COR-L47 (cell line): Measurements from ENCODE around the gene MSANTD2.

Experiments
- DNase-seq: peaks from one replicate; lab custom pipeline; 2025; lab: John Stamatoyannopoulos, UW

MSANTD2 gene

GRCh38 chr11:124754309-124754708, 45.9 kb downstream of the MSANTD2 start:
- no peak for DNase-seq

GRCh38 chr11:124753624-124754023, 46.6 kb downstream of the MSANTD2 start:
- DNase-seq: no peak

- no peak for DNase-seq
Measured at GRCh38 chr11:124753205-124753604, 47.0 kb downstream of the MSANTD2 start.

GRCh38 chr11:124752471-124753102, 47.6 kb downstream of the MSANTD2 start:
- no peak for DNase-seq

- no peak for DNase-seq
Measured at GRCh38 chr11:124751741-124752470, 48.3 kb downstream of the MSANTD2 start, which contains the start of gene VSIG2. TSS of gene VSIG2 (minus strand) at chr11:124752255. CDS start at chr11:124752137, 118 bp downstream.

DNA sequence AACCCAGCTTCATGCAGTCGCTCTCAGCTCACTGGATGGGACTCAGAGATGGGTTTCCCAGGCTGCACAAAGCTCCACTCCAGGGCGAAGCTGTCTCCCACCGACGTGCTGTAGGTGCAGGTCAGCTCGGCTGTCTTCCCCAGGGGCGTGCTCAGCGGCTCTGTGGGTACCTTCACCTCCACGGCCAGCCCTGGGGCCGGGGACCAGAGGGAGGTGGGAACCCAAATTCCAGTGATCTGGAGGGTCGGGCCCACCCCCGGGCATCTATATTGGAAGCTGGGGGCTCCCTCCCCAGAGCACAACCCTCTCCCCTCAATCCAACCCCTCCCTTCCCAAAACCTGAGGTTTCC, 48.8 kb downstream of the MSANTD2 start:
- DNase-seq: no peak

DNA sequence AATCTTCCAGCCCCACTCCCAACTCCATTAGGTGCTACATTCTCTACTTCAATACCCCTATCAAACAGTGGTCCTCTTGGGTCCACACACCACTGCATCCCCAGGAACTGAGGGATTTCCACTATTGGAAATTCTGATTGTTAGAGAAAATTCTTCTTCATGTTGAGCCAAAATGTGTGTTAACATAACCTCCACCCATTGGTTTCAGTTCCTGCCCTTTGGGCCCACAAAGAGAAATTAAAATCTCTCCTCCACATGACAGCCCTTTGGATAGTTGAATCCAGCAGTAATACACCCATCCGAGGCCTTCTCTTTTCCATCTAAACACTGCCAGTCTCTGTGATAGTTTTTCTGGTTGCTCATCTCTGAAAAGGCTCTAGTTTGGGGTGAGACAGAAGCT, 50.3 kb downstream of the MSANTD2 start:
- no peak for DNase-seq

DNA sequence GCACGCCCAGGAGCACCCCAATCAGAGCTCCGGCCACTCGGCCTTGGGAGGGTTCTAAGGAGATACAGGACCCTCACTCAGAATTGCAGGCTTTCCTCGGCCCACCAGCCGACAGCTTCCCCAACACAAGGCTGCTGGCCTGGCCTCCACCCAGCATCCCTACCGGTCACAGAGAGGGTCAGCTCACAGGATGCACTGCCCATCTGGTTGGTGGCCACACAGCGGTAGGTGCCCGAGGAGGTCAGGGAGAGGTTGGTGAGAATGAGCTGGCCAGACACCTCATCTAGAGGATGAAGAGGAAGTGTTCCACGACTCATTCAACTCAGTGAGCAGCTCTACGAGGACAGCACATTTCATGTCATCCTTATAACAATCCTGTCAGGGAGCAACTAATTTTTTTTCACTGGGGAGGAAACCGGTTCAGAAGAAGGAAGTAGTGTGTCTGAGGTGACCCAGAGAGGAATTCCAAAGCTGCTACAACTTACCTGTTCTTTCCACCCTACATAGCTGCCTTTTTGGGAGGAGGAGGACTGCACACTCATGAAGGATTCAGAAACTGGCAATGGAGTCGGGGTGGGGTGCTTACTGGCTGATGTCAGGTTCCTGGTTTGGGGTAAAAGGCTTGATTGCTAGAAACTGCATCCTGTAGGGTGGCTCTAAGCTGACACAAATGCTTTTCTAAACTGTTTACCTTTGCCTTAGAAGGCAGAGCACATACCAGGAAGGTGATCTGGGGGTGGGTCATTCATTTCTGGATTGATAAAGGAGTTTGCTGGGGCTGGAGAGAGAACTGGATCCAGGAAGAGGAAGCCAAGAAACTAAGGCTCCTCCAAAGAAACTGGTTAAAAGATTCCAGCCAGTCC, 51.5 kb downstream of the MSANTD2 start:
- no peak for DNase-seq

DNA sequence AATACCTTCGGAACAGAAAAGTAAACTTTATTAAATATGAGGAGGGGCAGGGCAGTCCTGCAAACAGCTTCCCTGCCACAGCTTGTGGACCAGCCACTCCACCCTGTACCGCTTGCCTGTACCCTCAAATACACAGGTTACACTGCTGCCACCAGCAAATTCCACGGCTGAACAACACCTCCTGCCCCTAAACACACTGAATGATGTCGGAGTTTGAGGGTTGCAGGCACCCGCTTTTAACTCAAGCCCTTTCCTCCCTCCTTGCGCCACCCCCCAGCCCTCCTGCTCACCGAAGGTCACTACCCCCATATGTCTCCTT, 52.1 kb downstream of the MSANTD2 start:
- DNase-seq: no peak

- no peak for DNase-seq
Measured at GRCh38 chr11:124747406-124748099, 52.7 kb downstream of the MSANTD2 start.

DNA sequence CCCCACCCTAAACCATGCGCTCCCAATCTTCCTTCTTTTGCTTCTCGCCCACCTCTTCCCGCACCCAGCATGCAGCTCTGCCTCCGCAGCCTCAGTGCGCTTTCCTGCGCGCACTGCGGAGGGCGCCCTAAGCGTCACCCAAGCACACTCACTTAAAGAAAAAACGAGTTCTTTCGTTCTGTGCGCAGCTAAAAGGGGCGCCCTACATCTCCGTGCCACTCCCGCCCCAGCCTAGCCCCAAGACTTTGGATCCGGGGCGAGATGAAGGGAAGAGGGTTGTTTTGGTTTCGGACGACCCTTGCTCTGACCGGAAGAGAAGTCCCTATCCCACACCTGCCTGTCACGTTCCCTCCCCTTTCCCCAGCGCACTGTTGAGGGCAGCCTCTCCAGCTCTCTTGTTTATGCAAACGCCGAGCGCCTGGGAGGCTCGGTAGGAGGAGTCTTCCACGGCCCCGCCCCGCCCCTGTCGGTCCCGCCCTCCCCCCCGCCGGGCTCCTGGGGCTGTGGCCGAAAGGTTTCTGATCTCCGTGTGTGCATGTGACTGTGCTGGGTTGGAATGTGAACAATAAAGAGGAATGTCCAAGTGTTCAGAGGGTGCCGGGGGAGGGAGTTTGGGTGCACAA, 53.5 kb downstream of the MSANTD2 start:
- no peak for DNase-seq

- DNase-seq: no peak
Measured at GRCh38 chr11:124745835-124746620, 54.2 kb downstream of the MSANTD2 start.

DNA sequence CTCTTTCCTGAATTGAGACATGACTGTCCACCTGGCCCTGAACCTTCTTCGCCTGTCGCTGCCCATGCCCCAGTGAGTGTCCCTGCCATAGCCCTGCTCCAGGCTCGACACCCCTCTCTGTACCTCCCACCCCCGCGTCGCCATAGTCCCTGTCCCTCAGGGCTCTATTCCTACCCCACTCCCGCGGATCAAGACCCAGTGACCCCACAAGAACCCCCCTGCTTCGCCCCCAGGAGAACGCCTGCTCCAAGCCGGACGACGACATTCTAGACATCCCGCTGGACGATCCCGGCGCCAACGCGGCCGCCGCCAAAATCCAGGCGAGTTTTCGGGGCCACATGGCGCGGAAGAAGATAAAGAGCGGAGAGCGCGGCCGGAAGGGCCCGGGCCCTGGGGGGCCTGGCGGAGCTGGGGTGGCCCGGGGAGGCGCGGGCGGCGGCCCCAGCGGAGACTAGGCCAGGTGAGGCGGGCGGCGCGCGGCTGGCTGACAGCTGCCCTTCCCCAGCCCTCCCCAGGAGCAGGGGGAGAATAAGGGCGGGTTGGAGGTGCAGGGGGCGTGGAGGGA, 54.9 kb downstream of the MSANTD2 start:
- DNase-seq: no peak

- no peak for DNase-seq
Measured at GRCh38 chr11:124743050-124743449, 57.2 kb downstream of the MSANTD2 start.

DNA sequence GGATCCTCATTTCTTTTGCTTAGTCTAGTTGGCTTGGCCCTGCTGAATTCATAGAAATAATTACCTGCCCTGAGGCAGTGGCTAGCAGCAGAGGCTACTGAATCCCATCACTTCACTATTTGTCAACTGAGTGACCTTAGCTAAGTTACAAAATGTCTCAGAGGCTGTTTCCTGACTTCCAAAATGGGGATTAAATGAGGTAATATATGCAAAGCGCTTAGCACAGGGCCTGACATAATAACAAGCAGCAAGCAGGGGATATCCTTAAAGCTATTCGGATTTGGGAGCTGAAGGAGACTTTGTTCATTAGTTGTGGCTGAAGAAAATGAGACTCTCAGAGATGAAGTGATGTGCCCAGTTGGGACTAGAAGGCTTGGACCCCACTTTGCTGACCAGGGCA, 57.7 kb downstream of the MSANTD2 start:
- DNase-seq: no peak

DNA sequence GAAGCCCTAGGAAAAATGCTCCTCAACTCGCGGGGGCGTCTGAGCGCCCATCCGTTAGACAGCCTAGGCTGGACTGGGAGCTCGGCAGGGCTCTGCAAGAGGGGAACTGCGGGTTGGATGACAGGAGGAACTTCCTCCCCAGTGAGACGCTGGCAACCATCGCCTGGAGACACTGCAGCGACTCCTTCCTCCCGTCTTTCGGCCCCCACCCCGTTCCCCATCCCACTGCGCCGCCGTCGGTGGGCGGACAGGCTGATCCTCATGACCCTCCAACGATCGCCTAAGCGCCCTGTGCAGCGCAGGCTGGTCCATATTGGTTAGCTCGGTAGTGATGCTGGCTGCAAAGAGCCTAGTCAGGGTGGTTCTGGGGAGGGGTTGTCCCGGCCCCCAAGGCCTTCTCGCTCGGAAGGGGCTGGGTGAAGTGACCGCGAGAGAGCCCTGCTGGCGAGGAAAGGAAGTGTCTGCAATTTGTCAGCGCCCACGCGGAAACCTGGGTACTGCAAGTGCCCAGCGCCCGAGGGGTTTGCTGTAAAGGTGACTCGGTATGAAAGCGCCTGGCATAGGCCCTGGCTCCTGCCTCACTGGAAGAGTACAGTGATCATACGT, 59.8 kb downstream of the MSANTD2 start:
- DNase-seq: no peak

DNA sequence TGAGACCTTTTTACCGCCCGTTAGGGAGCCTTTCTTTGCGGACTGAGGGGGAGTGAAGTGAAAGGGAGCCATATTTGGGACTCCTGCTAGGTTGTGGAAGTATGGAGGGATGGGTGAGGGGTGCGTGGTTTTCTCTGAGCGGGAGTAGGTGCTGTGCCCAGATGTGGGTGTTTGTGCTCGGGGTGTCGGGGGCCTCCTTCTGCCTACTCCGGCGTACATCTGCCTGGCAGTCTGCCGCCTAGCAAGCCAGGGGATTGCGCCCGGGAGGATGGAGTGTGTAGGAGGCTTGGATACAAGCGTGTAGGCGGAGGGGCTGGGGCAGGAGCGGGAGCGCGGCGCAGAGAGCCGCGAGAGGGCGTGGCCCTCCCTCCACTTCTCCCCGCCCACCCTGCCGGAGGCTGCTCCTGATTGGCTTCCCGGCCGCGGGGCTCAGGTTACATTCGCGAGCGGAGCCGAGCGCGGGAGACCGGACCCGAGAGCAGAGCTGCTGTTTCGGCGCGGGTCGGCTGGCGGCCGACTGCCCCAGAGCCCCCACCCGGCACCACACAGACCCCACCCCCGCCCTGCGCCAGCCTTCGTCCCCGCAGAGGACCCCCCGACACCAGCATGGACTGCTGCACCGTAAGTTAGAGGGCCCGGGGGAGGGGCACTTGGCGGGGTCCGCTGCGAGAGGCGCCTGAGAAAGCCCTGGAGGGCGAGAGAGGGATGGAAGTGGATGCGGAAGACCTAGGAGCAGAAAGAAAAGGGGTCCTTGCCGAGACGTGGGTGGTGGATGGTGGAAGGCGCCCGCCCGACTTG, 60.5 kb downstream of the MSANTD2 start, which contains the start of gene NRGN:
Gene NRGN (plus strand): TSS at position 464 of the 798 bp plus-strand sequence. CDS start 143 bp downstream, at position 607.
- peak; percentile 87 for DNase-seq

DNA sequence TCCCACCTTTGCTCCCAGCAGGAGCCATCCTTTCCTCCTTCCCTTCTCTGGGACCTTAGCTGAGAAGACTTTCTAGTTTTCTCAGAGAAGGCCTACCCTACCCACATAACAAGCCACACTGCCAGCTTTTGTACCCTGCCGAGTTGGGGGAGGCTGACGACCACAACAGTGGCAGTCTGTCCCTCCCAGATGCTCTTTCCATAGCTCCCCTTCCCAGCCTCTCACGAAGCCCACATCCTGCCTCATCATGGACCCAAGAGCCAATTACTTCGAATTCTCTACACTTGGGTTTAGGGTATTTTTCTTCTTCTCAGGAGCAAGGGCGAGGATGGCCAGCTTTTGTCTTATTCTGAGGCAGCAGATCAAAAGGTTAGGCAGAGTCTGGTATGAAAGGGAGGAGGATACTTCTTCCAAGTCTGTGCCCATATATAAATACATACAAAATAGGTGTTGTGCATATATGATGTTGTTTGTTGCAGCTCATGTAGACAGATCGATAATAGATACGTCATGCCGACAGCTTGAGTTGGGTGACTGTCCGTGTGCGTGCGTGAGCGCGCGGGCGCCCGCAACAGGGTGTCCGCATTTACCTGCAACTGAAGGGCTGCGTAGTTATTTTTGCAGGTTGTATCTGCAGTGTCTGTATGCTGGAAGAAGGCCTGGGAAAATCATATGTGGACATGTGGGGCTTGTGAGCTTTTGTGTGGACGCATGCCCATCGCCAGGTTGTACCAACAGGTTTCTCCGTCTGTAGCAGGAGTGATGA, 61.3 kb downstream of the MSANTD2 start:
- no peak for DNase-seq
